ENCODE data around the gene DDIT3.

Gene DDIT3

DNA sequence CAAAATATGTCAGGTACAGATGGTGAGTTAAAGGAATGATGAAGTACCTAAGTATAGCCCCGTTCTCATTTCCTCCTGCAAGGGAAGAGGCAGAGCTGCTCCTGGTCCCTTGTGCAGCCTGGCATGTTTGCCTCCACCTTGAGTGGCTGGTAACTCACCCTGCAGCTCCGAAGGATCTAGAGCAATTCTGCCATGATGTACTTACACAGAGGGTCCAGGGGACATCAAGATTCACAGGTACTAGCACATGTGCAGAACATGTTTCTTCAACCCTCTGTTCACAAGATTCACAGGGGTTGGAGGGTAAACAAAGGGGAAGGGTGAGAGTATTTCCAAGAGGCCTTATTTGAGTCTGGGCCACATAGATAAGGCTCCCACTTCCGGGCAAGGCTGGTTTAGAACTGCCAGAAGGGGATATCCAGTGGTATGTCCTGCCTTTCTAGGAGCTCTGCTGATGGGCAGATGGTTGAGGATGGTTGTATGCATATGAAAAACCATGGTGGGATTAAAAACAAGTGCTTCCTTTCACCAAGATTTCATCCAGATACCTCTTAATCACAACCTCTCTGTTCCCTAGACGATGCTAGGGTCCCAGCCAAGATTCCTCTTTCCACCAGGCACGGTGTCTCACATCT is 18.9 kb upstream of the DDIT3 start:
- TF ChIP-seq SIN3A (IDR thresholded peaks at IDR 0.05; ENCODE audit: borderline replicate concordance, insufficient read depth, low read length) (no peak), FOXP2 (optimal IDR thresholded peaks at IDR 0.05; ENCODE audit: borderline replicate concordance, extremely low read depth, extremely low read length, insufficient read depth) (no peak), POLR2AphosphoS5 (IDR thresholded peaks at IDR 0.05; ENCODE audit: low read depth, low read length) (no peak), TAF1 (IDR thresholded peaks at IDR 0.05; ENCODE audit: borderline replicate concordance, insufficient read depth, low read length) (no peak), REST (IDR thresholded peaks at IDR 0.05; ENCODE audit: insufficient read depth in 1 of 2, low read depth in 2 of 2, low read length in 2 of 2) (no peak)

DNA sequence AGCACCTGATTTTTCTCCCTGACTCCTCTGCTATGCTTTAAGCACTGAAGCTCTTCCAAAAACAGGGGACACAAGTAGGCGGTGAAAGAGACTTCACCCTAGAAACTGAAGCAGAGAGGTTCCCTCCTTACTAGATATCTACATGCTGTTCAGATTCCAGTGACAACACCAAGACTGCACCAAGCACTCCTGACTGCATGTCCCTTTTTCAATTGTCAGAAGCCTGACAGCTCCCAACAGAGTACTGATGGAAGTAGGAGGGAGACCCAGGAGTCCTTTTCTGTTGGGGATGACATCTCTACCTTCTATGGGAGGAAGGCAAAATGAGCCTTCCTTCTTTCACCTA is 16.3 kb upstream of the DDIT3 start:
- no peak for TF ChIP-seq TAF1 (IDR thresholded peaks at IDR 0.05; ENCODE audit: borderline replicate concordance, insufficient read depth, low read length)
- TF ChIP-seq REST (IDR thresholded peaks at IDR 0.05; ENCODE audit: insufficient read depth in 1 of 2, low read depth in 2 of 2, low read length in 2 of 2), result no peak
- TF ChIP-seq SIN3A (IDR thresholded peaks at IDR 0.05; ENCODE audit: borderline replicate concordance, insufficient read depth, low read length), result no peak
- TF ChIP-seq POLR2AphosphoS5 (IDR thresholded peaks at IDR 0.05; ENCODE audit: low read depth, low read length), result no peak
- TF ChIP-seq FOXP2 (optimal IDR thresholded peaks at IDR 0.05; ENCODE audit: borderline replicate concordance, extremely low read depth, extremely low read length, insufficient read depth), result no peak

DNA sequence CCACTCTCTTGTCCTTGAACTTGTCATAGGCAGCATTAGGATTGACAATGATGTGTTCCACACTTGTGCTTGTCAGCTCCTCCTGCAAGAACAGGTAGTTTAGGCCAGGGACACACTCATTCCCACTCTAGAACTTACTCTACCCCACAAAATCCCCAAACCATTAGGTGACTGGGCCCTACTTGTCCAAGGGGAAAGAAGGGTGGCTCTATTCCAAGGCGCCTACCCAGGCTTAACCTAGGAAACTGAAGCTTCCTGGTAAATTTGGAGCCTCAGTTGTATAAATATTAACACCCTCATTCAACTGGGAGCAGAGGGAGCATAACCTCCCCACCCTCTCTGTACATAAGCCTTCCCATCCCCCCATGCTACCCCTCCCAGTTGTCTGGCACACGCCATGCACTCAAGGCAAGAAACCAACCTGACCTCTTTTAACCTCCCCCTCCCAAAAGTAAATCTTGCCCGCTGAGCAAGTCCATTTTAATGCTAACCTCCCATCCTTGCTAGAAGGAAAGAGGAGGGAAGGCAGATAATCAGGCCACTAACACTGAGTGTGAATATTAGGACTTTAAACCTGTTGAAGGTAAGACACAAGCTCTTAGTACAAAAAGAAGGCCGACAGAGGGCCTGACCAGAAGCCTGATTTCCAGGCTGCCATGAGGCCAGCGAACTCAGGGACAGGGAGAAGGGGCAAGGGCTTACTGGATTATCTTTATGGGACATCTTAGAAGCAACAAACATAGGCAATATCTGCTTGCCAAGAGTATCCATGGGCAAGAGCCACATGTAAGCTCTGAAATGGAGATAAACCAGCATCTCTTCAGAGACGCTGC is 15.7 kb upstream of the DDIT3 start:
- TF ChIP-seq POLR2AphosphoS5 (IDR thresholded peaks at IDR 0.05; ENCODE audit: low read depth, low read length) (no peak), REST (IDR thresholded peaks at IDR 0.05; ENCODE audit: insufficient read depth in 1 of 2, low read depth in 2 of 2, low read length in 2 of 2) (no peak), FOXP2 (optimal IDR thresholded peaks at IDR 0.05; ENCODE audit: borderline replicate concordance, extremely low read depth, extremely low read length, insufficient read depth) (no peak), SIN3A (IDR thresholded peaks at IDR 0.05; ENCODE audit: borderline replicate concordance, insufficient read depth, low read length) (no peak), TAF1 (IDR thresholded peaks at IDR 0.05; ENCODE audit: borderline replicate concordance, insufficient read depth, low read length) (no peak)

DNA sequence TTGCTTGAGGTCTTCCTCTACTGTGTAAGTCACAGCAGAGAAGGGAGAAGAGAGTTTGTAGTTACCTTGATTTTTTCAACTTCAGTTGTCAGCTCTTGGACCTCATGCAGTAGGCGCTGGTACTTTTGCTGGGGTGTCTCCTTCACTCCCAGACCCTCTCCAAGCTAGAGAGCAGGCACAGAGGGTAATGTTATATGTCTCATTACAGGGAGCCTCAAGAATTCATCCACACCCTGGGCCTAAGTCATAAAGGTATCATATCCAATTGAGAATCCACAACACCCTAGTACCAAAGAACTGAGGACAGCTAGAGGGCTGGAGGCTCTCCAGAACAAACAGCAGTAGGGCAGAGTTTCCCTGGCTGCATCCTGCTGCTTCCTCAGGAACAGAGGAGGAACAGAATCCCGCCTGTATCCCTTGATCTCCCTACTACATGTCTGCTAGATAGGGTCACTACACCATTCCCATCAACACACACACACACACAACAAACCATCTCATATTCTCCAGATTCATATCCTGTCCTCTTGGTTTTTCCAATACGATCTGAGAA is 14.8 kb upstream of the DDIT3 start:
- TF ChIP-seq POLR2AphosphoS5 (IDR thresholded peaks at IDR 0.05; ENCODE audit: low read depth, low read length) (no peak), FOXP2 (optimal IDR thresholded peaks at IDR 0.05; ENCODE audit: borderline replicate concordance, extremely low read depth, extremely low read length, insufficient read depth) (no peak), TAF1 (IDR thresholded peaks at IDR 0.05; ENCODE audit: borderline replicate concordance, insufficient read depth, low read length) (no peak), REST (IDR thresholded peaks at IDR 0.05; ENCODE audit: insufficient read depth in 1 of 2, low read depth in 2 of 2, low read length in 2 of 2) (no peak), SIN3A (IDR thresholded peaks at IDR 0.05; ENCODE audit: borderline replicate concordance, insufficient read depth, low read length) (no peak)

Measured in PFSK-1 (cell line).